Measurements from ENCODE around the gene DYSF.

Gene DYSF

DNA sequence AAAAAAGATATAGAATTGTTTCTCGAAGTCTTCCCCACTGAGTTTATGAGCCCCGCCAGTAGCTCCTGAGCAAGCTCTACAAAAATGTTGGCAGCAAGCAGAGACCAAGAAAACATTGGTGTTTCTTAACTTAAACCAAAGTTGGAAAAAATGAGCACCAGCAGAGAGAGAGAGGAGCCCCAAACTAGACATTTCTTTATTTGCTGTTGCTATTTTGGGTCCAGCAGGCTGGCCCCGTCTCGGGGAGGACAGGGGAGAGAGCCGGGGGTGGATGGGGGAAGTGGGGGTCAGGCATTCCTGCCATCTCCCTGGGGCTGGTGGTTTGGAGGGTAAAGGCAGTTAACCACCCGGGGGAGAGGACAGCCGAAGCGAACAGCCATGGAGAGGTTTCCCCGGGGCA lies 113.0 kb downstream of the DYSF start:
- TF ChIP-seq, protein P1, sequence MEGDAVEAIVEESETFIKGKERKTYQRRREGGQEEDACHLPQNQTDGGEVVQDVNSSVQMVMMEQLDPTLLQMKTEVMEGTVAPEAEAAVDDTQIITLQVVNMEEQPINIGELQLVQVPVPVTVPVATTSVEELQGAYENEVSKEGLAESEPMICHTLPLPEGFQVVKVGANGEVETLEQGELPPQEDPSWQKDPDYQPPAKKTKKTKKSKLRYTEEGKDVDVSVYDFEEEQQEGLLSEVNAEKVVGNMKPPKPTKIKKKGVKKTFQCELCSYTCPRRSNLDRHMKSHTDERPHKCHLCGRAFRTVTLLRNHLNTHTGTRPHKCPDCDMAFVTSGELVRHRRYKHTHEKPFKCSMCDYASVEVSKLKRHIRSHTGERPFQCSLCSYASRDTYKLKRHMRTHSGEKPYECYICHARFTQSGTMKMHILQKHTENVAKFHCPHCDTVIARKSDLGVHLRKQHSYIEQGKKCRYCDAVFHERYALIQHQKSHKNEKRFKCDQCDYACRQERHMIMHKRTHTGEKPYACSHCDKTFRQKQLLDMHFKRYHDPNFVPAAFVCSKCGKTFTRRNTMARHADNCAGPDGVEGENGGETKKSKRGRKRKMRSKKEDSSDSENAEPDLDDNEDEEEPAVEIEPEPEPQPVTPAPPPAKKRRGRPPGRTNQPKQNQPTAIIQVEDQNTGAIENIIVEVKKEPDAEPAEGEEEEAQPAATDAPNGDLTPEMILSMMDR (IDR thresholded peaks at IDR 0.05): no peak

DNA sequence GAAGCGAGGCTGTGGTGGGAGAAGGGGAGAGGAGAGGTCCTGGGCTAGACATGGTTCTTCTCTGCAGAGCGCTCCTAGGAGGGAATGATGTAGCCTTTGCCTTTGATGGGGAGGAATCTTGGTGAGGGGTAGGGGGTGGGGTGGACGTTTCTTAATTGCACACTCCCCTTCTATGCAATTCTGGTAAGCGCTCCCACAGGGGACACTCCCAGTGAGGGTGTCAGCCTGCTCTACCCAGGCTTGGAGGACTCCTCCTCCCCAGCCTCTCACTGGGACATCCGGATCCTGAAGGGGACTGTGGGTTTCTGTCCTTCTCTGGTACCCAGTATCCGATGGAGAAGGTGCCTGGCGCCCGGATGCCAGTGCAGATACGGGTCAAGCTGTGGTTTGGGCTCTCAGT lies 114.3 kb downstream of the DYSF start:
- TF ChIP-seq, protein P1 (IDR thresholded peaks at IDR 0.05): no peak

DNA sequence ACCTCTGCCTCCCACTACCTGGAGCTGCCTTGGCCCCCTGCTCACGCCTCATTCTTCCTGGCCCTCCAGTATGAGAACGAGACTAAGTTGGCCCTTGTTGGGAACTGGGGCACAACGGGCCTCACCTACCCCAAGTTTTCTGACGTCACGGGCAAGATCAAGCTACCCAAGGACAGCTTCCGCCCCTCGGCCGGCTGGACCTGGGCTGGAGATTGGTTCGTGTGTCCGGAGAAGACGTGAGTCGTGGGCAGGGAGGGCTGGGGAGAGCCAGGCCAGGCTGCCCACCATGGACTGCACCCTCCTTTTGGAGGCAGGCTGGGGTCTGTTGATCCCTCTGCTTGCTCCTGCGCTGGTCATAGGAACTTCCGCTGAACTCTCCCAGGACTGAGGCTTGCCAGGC lies 114.7 kb downstream of the DYSF start:
- TF ChIP-seq, protein P1 (IDR thresholded peaks at IDR 0.05): no peak

DNA sequence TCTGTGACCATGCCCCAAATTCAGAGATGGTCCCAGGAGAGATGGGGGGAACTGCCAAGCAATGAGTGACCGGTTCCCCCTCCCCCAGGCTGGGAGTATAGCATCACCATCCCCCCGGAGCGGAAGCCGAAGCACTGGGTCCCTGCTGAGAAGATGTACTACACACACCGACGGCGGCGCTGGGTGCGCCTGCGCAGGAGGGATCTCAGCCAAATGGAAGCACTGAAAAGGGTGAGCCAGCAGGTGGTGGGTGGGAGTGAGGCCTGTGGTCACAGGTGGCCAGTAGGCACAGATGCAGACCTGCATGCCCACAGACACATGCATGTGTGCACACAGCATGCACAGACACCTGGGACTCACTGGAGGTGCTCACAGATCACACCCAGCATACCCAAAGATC lies 117.2 kb downstream of the DYSF start:
- TF ChIP-seq, protein P1 (IDR thresholded peaks at IDR 0.05): no peak

DNA sequence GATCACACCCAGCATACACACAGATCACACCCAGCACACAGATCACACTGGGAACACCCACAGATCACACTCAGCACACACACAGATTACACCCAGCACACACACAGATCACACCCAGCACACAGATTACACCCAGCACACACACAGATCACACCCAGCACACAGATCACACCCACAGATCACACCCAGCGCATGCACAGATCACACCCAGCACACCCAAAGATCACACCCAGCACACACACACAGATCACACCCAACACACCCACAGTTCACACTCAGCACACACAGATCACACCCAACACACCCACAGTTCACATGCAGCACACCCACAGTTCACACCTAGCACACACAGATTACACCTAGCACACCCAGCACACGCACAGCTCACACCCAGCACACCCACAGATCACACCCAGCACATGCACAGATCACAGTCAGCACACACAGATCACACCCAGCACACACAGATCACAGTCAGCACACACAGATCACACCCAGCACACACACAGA lies 117.6 kb downstream of the DYSF start:
- TF ChIP-seq, protein P1 (IDR thresholded peaks at IDR 0.05): no peak

DNA sequence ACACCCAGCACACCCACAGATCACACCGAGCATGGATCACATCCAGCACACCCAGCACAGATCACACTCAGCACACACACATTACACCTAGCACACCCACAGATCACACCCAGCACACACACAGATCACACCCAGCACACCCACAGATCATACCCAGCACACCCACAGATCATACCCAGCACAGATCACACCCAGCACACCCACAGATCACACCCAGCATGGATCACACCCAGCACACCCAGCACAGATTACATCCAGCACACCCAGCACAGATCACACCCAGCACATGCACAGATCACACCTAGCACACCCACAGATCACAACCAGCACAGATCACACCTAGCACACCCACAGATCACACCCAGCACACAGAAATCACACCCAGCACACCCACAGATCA lies 118.6 kb downstream of the DYSF start:
- TF ChIP-seq, protein P1 (IDR thresholded peaks at IDR 0.05): no peak

DNA sequence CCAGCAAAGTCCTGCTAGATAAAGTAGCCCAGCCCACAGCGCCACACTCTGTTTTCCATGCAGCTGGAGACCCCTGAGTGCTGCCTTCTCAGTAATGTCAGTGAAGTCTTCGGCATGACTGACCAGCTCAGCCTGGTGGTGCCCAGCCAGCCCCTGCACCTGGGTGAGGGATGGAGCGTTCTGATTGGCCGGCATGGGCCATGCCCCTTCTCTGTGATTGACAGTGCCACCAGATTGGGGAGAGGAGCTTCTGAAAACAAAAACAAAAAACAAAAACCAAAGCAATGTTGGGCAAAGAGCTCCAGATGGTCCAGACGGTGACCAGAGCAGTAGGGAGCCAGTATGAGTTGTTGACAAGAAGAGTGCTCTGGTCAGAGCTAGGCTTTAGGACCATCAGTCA lies 122.6 kb downstream of the DYSF start:
- TF ChIP-seq, protein P1 (IDR thresholded peaks at IDR 0.05): no peak

DNA sequence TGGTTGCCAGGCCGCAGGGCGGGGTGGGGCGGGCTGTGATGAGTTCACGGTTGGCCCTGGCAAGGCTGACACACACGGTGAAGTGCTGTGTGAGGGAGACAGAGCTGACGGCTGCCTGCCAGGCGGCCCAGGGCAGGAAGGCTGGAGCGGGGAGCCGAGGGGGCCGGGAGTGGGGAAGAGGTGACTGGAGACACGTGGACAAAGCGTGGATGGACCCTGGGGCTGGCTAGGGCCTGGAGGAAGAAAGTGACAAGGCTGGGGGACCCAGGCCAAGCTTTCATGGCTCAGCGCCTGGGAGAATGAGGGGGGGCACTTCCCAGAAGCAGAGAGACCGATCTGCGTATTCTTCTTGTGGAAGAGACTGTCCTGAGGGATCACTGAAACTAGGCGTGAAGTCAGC lies 123.2 kb downstream of the DYSF start:
- TF ChIP-seq, protein P1 (IDR thresholded peaks at IDR 0.05): no peak
